Panc1 (cell line): Measurements from ENCODE around the gene ARHGAP4.

Source experiments
- TF ChIP-seq, protein P1 (sequence below): fragments of 450-650 bp; IDR thresholded peaks from 2 replicates; pipeline ENCODE4 v1.5.1; 2017; ENCODE audit warnings: mild to moderate bottlenecking
- TF ChIP-seq, protein P2 (sequence below), 2 experiments: IDR thresholded peaks; 2 replicates each; pipeline ENCODE4 v1.6.1; 2011 to 2012; ENCODE audit warnings: low read depth in 2 of 2, control low read depth in 1 of 2, low read length in 1 of 2, mild to moderate bottlenecking in 1 of 2, moderate library complexity in 1 of 2; ENCODE audit not compliant: insufficient read depth in 1 of 2

DNA sequence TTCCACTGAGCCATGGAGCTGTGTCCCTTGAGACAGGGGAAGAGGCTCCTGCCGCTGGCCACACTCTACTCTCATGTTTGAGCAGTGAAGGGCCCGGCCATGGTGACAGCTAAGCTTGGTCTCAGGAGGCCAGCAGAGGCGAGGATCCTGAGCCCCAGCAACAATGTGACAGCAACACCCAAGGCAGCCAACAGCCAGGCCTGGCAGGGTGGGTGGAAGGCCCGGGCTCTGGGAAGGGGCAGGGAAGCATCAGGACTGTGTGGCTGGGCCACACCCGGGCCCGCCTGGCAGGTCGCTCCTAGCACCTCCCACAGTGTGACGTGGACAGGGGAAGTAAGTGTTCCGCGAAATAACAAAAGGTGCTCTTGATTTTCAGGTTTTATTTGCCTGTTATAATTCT lies 64.9 kb downstream of the ARHGAP4 start:
- TF ChIP-seq, protein P1, sequence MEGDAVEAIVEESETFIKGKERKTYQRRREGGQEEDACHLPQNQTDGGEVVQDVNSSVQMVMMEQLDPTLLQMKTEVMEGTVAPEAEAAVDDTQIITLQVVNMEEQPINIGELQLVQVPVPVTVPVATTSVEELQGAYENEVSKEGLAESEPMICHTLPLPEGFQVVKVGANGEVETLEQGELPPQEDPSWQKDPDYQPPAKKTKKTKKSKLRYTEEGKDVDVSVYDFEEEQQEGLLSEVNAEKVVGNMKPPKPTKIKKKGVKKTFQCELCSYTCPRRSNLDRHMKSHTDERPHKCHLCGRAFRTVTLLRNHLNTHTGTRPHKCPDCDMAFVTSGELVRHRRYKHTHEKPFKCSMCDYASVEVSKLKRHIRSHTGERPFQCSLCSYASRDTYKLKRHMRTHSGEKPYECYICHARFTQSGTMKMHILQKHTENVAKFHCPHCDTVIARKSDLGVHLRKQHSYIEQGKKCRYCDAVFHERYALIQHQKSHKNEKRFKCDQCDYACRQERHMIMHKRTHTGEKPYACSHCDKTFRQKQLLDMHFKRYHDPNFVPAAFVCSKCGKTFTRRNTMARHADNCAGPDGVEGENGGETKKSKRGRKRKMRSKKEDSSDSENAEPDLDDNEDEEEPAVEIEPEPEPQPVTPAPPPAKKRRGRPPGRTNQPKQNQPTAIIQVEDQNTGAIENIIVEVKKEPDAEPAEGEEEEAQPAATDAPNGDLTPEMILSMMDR = no peak
- TF ChIP-seq, protein P2, sequence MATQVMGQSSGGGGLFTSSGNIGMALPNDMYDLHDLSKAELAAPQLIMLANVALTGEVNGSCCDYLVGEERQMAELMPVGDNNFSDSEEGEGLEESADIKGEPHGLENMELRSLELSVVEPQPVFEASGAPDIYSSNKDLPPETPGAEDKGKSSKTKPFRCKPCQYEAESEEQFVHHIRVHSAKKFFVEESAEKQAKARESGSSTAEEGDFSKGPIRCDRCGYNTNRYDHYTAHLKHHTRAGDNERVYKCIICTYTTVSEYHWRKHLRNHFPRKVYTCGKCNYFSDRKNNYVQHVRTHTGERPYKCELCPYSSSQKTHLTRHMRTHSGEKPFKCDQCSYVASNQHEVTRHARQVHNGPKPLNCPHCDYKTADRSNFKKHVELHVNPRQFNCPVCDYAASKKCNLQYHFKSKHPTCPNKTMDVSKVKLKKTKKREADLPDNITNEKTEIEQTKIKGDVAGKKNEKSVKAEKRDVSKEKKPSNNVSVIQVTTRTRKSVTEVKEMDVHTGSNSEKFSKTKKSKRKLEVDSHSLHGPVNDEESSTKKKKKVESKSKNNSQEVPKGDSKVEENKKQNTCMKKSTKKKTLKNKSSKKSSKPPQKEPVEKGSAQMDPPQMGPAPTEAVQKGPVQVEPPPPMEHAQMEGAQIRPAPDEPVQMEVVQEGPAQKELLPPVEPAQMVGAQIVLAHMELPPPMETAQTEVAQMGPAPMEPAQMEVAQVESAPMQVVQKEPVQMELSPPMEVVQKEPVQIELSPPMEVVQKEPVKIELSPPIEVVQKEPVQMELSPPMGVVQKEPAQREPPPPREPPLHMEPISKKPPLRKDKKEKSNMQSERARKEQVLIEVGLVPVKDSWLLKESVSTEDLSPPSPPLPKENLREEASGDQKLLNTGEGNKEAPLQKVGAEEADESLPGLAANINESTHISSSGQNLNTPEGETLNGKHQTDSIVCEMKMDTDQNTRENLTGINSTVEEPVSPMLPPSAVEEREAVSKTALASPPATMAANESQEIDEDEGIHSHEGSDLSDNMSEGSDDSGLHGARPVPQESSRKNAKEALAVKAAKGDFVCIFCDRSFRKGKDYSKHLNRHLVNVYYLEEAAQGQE (IDR thresholded peaks at IDR 0.05; ENCODE audit: insufficient read depth in 1 of 2, low read depth in 2 of 2, low read length in 1 of 2) = no peak
